H1 (cell line): ENCODE measurements around the gene CSRP1. TPM values are rescaled to one million over a fixed set of nuclear protein-coding genes. Genes with fewer than 3 reads are reported as not detected.

Experiments
- BCL11A ChIP-seq, 2 experiments: IDR thresholded peaks; one replicate each; pipeline ENCODE4 v1.6.1; 2011; ENCODE audit warnings: low read depth in 2 of 2, low read length in 2 of 2, mild to moderate bottlenecking in 2 of 2
- BRCA1 ChIP-seq: IDR thresholded peaks from 2 replicates; pipeline ENCODE4 v1.6.1; 2012; ENCODE audit warnings: low read depth, low read length, improper control_type of control experiment
- HDAC2 ChIP-seq, 2 experiments: fragments of 300-600 bp in 1 of 2; sonication (generic) in 1 of 2; IDR thresholded peaks; 2 replicates each; pipeline ENCODE4 v1.6.1; 2011 to 2012; ENCODE audit warnings: low read depth in 2 of 2, low read length in 2 of 2, mild to moderate bottlenecking in 2 of 2, moderate library complexity in 2 of 2, borderline replicate concordance in 1 of 2, inconsistent platforms in 1 of 2
- HDAC6 ChIP-seq: IDR thresholded peaks from one replicate; pipeline ENCODE4 v1.7.1; 2012; ENCODE audit warnings: low read depth, mild to moderate bottlenecking, inconsistent platforms, low read length, moderate library complexity
- MAFK ChIP-seq: IDR thresholded peaks from 2 replicates; pipeline ENCODE4 v1.6.1; 2012; ENCODE audit warnings: low read depth, mild to moderate bottlenecking, improper control_type of control experiment, low read length
- POLR2AphosphoS5 ChIP-seq: IDR thresholded peaks from 2 replicates; pipeline ENCODE4 v1.6.1; 2011; ENCODE audit warnings: low read depth, low read length
- SIRT6 ChIP-seq: IDR thresholded peaks from one replicate; pipeline ENCODE4 v1.7.1; 2012; ENCODE audit warnings: low read length, inconsistent platforms
- SP1 ChIP-seq: IDR thresholded peaks from 2 replicates; pipeline ENCODE4 v1.6.1; 2011; ENCODE audit warnings: low read depth, low read length
- ZNF274 ChIP-seq: IDR thresholded peaks from 2 replicates; pipeline ENCODE4 v1.7.0; 2012; ENCODE audit warnings: low read length, borderline replicate concordance; ENCODE audit errors: extremely low read depth
- polyA plus RNA-seq, 7 experiments: library from polyadenylated mRNA; depleted of rRNA in 3 of 7; stranded (reverse) in 5 of 7; unstranded in 2 of 7; fragments of >200 nt in 5 of 7; fragments of 200-250 nt in 2 of 7; gene quantifications; 1 replicate in 5 of 7; 2 replicates in 1 of 7; 4 replicates in 1 of 7; pipeline versions ENCODE4 v1.2.1 to v1.2.3, GENCODE V29; 2011 to 2013; ENCODE audit warnings: missing spikeins in 2 of 7, mixed read lengths in 2 of 7
- total RNA-seq: library from RNA; stranded (reverse); fragmentation: NEBNext Ultra II Directional; extraction: Animal tissue kit (Norgen Biotek cat#: 25700); gene quantifications from 2 replicates; pipeline ENCODE4 v1.2.1, GENCODE V29; 2021
- TF ChIP-seq, protein P1 (sequence below): fragments of 300-600 bp; sonication (generic); IDR thresholded peaks from 2 replicates; pipeline ENCODE4 v1.7.1; 2012; ENCODE audit warnings: low read length, moderate library complexity, mild to moderate bottlenecking, inconsistent platforms; ENCODE audit not compliant: insufficient replicate concordance

Gene CSRP1
- total and polyA plus RNA-seq, 2 of the 8 experiments (the other 6 are each of a cell fraction or from before 2014, with no cell fraction given): 14.2 to 22.3 TPM

DNA sequence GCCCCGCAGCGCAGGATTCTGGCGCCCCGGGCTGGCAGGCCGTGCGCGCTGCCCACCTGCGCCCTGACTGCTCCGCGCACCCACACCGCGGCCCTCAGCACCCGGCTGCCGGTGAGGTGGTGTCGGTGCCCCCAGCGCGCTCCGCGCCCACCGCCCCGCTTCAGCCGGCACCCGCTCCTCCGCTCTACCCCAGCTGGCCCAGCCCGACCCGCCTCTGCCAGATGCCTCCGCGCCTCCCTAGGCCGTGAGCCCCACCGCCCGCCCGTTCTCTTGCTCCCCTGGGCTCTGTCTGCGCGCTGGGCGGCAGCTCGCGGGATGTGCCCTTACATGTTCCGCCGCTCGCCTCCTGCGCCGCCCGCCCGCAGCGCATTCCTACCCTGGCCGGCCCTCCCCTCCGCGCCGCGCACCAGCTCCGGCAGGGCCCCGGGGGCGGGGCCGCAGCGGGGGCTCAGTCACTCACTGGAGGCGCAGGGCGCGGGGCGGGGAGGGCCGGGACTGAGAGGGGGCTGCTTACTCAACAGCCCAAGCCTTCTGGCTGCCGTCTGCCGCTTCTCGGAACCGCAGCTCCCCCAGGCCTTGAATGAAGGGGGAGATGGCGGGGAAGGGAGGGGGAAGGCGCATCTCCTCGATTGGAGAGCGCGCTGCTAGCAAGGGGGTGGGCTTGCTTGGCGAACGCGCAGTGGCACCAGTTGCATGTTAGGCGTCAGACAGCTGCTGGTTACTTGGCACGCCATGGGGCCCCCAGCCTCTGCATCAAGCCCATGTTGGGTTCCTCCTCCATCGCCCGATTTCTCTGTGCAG is 37.9 kb downstream of the CSRP1 start, which contains the start of gene PHLDA3 (continued):
- TF ChIP-seq, protein P1, sequence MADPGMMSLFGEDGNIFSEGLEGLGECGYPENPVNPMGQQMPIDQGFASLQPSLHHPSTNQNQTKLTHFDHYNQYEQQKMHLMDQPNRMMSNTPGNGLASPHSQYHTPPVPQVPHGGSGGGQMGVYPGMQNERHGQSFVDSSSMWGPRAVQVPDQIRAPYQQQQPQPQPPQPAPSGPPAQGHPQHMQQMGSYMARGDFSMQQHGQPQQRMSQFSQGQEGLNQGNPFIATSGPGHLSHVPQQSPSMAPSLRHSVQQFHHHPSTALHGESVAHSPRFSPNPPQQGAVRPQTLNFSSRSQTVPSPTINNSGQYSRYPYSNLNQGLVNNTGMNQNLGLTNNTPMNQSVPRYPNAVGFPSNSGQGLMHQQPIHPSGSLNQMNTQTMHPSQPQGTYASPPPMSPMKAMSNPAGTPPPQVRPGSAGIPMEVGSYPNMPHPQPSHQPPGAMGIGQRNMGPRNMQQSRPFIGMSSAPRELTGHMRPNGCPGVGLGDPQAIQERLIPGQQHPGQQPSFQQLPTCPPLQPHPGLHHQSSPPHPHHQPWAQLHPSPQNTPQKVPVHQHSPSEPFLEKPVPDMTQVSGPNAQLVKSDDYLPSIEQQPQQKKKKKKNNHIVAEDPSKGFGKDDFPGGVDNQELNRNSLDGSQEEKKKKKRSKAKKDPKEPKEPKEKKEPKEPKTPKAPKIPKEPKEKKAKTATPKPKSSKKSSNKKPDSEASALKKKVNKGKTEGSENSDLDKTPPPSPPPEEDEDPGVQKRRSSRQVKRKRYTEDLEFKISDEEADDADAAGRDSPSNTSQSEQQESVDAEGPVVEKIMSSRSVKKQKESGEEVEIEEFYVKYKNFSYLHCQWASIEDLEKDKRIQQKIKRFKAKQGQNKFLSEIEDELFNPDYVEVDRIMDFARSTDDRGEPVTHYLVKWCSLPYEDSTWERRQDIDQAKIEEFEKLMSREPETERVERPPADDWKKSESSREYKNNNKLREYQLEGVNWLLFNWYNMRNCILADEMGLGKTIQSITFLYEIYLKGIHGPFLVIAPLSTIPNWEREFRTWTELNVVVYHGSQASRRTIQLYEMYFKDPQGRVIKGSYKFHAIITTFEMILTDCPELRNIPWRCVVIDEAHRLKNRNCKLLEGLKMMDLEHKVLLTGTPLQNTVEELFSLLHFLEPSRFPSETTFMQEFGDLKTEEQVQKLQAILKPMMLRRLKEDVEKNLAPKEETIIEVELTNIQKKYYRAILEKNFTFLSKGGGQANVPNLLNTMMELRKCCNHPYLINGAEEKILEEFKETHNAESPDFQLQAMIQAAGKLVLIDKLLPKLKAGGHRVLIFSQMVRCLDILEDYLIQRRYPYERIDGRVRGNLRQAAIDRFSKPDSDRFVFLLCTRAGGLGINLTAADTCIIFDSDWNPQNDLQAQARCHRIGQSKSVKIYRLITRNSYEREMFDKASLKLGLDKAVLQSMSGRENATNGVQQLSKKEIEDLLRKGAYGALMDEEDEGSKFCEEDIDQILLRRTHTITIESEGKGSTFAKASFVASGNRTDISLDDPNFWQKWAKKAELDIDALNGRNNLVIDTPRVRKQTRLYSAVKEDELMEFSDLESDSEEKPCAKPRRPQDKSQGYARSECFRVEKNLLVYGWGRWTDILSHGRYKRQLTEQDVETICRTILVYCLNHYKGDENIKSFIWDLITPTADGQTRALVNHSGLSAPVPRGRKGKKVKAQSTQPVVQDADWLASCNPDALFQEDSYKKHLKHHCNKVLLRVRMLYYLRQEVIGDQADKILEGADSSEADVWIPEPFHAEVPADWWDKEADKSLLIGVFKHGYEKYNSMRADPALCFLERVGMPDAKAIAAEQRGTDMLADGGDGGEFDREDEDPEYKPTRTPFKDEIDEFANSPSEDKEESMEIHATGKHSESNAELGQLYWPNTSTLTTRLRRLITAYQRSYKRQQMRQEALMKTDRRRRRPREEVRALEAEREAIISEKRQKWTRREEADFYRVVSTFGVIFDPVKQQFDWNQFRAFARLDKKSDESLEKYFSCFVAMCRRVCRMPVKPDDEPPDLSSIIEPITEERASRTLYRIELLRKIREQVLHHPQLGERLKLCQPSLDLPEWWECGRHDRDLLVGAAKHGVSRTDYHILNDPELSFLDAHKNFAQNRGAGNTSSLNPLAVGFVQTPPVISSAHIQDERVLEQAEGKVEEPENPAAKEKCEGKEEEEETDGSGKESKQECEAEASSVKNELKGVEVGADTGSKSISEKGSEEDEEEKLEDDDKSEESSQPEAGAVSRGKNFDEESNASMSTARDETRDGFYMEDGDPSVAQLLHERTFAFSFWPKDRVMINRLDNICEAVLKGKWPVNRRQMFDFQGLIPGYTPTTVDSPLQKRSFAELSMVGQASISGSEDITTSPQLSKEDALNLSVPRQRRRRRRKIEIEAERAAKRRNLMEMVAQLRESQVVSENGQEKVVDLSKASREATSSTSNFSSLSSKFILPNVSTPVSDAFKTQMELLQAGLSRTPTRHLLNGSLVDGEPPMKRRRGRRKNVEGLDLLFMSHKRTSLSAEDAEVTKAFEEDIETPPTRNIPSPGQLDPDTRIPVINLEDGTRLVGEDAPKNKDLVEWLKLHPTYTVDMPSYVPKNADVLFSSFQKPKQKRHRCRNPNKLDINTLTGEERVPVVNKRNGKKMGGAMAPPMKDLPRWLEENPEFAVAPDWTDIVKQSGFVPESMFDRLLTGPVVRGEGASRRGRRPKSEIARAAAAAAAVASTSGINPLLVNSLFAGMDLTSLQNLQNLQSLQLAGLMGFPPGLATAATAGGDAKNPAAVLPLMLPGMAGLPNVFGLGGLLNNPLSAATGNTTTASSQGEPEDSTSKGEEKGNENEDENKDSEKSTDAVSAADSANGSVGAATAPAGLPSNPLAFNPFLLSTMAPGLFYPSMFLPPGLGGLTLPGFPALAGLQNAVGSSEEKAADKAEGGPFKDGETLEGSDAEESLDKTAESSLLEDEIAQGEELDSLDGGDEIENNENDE: no peak
- no peak for TF ChIP-seq ZNF274
- no peak for TF ChIP-seq BRCA1
- no peak for TF ChIP-seq POLR2AphosphoS5
- TF ChIP-seq HDAC2 (IDR thresholded peaks at IDR 0.05; ENCODE audit: borderline replicate concordance in 1 of 2, low read depth in 2 of 2, low read length in 2 of 2): 0 out of 4 replicates have a peak, but pooled peaks of 1 of the 2 experiments have one; percentile 15
- TF ChIP-seq SP1: no peak
- no peak for TF ChIP-seq SIRT6
- TF ChIP-seq BCL11A (IDR thresholded peaks at IDR 0.05; ENCODE audit: low read depth in 2 of 2, low read length in 2 of 2): no peak
- no peak for TF ChIP-seq HDAC6
- no peak for TF ChIP-seq MAFK
